ENCODE measurements around the gene ADCY2. TPM values are rescaled to one million over a fixed set of nuclear protein-coding genes. Genes with fewer than 3 reads are reported as not detected.

Gene ADCY2
- total and polyA plus RNA-seq, 2 of the 13 experiments (the other 11 are each of a cell fraction or from before 2014, with no cell fraction given) = not detected

DNA sequence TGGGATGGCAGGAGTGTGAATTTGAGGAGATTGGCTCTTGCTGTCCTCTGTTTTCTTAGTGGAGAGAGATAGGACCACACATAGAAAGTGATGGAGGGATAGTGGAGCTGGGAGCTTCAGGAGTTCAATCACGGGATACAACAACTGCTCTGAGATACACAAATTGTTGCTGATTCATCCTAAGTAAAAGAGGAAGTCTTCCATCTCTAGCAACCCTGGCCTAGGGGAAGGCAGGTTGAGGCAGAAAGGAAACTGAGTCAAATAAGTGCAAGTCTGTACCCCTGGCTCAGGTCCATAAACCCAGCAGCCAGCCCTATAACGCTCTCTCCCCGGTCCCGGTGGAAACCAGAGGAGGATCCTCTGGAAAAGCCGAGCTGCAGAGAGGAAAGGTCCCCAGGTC is 97.7 kb downstream of the ADCY2 start:
- Histone ChIP-seq H3K79me2 (ENCODE audit: insufficient read depth, low read length) (no peaks in the 10 kb centered on the region), H3K36me3 (replicated peaks in 1 of 2; ENCODE audit: control insufficient read depth in 1 of 2, insufficient read depth in 2 of 2, low read length in 2 of 2) (no peaks in the 10 kb centered on the region), H3K27me3 (ENCODE audit: control insufficient read depth in 1 of 2, insufficient read depth in 2 of 2, low read length in 2 of 2) (no peaks in the 10 kb centered on the region), H2AFZ (ENCODE audit: low read length) (no peak overlapping the region), H4K20me1 (ENCODE audit: insufficient read depth, low read length) (no peaks in the 10 kb centered on the region), H3K9ac (ENCODE audit: insufficient read depth, low read depth, low read length) (no peak overlapping the region), H3K4me2 (ENCODE audit: low read depth, low read length) (no peak overlapping the region), H3K4me3 (replicated peaks in 1 of 3; ENCODE audit: insufficient read depth in 1 of 3, low read depth in 2 of 3, low read length in 3 of 3) (no peak overlapping the region), H3K9me3 (ENCODE audit: low read length) (no peaks in the 10 kb centered on the region; the same call in 1 of the 2 replicates), H3K4me1 (ENCODE audit: insufficient read depth, low read length) (no peaks in the 10 kb centered on the region), H3K27ac (ENCODE audit: extremely low read length, insufficient read depth, low read length) (no peak overlapping the region)
- no peak for DNase-seq (ENCODE audit: low spot score)
- FAIRE-seq = no peak
- TF ChIP-seq DMAP1 (CRISPR knock-in tag; IDR thresholded peaks at IDR 0.05) = no peak
- TF ChIP-seq EEA1 (CRISPR knock-in tag; IDR thresholded peaks at IDR 0.05; ENCODE audit: borderline replicate concordance) = no peak
- no peak for TF ChIP-seq BCLAF1 (IDR thresholded peaks at IDR 0.05)
- TF ChIP-seq ZZZ3 (CRISPR knock-in tag; IDR thresholded peaks at IDR 0.05; ENCODE audit: borderline replicate concordance) = no peak
- no peak for TF ChIP-seq TFDP1 (CRISPR knock-in tag; IDR thresholded peaks at IDR 0.05; ENCODE audit: borderline replicate concordance)
- TF ChIP-seq ZNF382 (CRISPR knock-in tag; IDR thresholded peaks at IDR 0.05; ENCODE audit: borderline replicate concordance) = no peak
- TF ChIP-seq HOXA7 (CRISPR knock-in tag; IDR thresholded peaks at IDR 0.05) = no peak
- no peak for TF ChIP-seq MIER3 (CRISPR knock-in tag; IDR thresholded peaks at IDR 0.05; ENCODE audit: borderline replicate concordance)
- no peak for TF ChIP-seq GTF3A (CRISPR knock-in tag; conservative IDR thresholded peaks at IDR 0.05)
- no peak for TF ChIP-seq ZNF746 (CRISPR knock-in tag; IDR thresholded peaks at IDR 0.05)
- TF ChIP-seq ZNF616 (CRISPR knock-in tag; IDR thresholded peaks at IDR 0.05; ENCODE audit: low read depth) = no peak
- TF ChIP-seq, protein P1, sequence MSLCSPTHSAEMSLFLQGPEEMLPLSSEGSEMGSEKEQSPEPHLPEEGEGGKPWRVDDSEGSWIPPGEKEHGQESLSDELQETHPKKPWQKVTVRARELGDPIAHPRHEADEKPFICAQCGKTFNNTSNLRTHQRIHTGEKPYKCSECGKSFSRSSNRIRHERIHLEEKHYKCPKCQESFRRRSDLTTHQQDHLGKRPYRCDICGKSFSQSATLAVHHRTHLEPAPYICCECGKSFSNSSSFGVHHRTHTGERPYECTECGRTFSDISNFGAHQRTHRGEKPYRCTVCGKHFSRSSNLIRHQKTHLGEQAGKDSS (CRISPR knock-in tag; IDR thresholded peaks at IDR 0.05; ENCODE audit: borderline replicate concordance, low read depth) = no peak
- intact Hi-C loops (cut with micrococcal nuclease; ENCODE audit: unreplicated experiment) (no loop called here), in situ Hi-C loops (cut with HindIII; ENCODE audit: extremely low pct_ligation_motif_present, low pct_unique_long_range_greater_than_20kb) (no loop called here)
- ChIA-PET CTCF (ENCODE audit: low intra/inter-chr PET ratio, low total read pairs) (no interaction called here), POLR2A (no interaction called here)
- WGBS (ENCODE audit: low lambda C conversion rate) = 8% methylated on average over 4 of the region's 5 CpGs
- ATAC-seq = no peak
- no TSS peak for BruUV-seq (replicated peaks)
